Right lobe of liver (tissue), 6 donors: ENCODE data around the gene BCOR. TPM values are rescaled to one million over a fixed set of nuclear protein-coding genes. Genes with fewer than 3 reads are reported as not detected.

ENCODE experiments used
- ATAC-seq, 4 donors: fragments of 200-7000 bp; cut with Tn5 transposase; one replicate each; pipeline ENCODE4 v1.9.1; 2020; ENCODE audit warnings: mild to moderate bottlenecking in 4 of 4, moderate library complexity in 4 of 4
- DNase-seq, 3 donors: peaks; one replicate each; pipeline ENCODE4 v3.0.0-alpha.2; 2020
- H3K27ac ChIP-seq, 3 donors: fragments of 200-600 bp; one replicate each; pipeline ENCODE4 v1.8.0; 2022
- H3K27me3 ChIP-seq, 2 donors: fragments of 200-600 bp; one replicate each; pipeline ENCODE4 v1.8.0; 2022
- H3K36me3 ChIP-seq, 4 donors: fragments of 200-600 bp; sonication (generic) in 1 of 4; one replicate each; pipeline versions ENCODE4 v1.5.1 to v1.8.0; 2017 to 2022; ENCODE audit warnings: control low read depth in 1 of 4
- H3K4me1 ChIP-seq, 4 donors: fragments of 200-600 bp; sonication (generic) in 1 of 4; one replicate each; pipeline versions ENCODE4 v1.5.1 to v1.8.0; 2017 to 2022; ENCODE audit warnings: control low read depth in 1 of 4
- H3K4me3 ChIP-seq, 3 donors: fragments of 200-600 bp; one replicate each; pipeline ENCODE4 v1.8.0; 2022
- H3K9me3 ChIP-seq, 4 donors: fragments of 200-600 bp; sonication (generic) in 1 of 4; one replicate each; pipeline versions ENCODE4 v1.5.1 to v1.8.0; 2017 to 2022; ENCODE audit warnings: control low read depth in 1 of 4
- CTCF ChIP-seq, 4 donors: fragments of 200-600 bp in 3 of 4; fragments of 450-650 bp in 1 of 4; IDR thresholded peaks; one replicate each; pipeline versions ENCODE4 v1.5.1 to v1.8.0; 2016 to 2022; ENCODE audit warnings: antibody characterized with exemption in 4 of 4, mild to moderate bottlenecking in 2 of 4
- POLR2A ChIP-seq: fragments of 450-650 bp; IDR thresholded peaks from one replicate; pipeline ENCODE4 v1.6.1; 2017; ENCODE audit warnings: antibody characterized with exemption, mild to moderate bottlenecking
- WGBS: methylation state at CpG from one replicate; pipeline ENCODE4 v1.1.6; 2018; ENCODE audit warnings: low coverage, low lambda C conversion rate; ENCODE audit not compliant: insufficient coverage; ENCODE audit errors: missing lambda C conversion rate; 5-methylcytosine and 5-hydroxymethylcytosine counted together
- intact Hi-C, 2 donors: fragments of 100-400 bp; cut with DNase I; formaldehyde crosslinking; loops; one replicate each; pipeline versions ENCODE4 v1.11.2 to v1.14.1; 2022
- total RNA-seq, 6 experiments: library from RNA; depleted of rRNA in 2 of 6; stranded (reverse); fragments of >200 nt in 2 of 6; fragmentation: NEBNext Ultra II Directional in 3 of 6; extraction: Animal tissue kit (Norgen Biotek cat#: 25700) in 3 of 6; gene quantifications; one replicate each; pipeline versions ENCODE4 v1.1.0 to v1.2.4, GENCODE V29; 2016 to 2023
- donor health status: DM: no; HTN: yes; CAD: no.
- donor health status: DM: no; HTN: no; CAD: no.
- donor health status: DM: no; HTN: no; CAD: no.
- donor health status: DM: no; HTN: yes; CAD: no.
- donor health status: DM: no; HTN: yes; CAD: no.

BCOR gene
- total RNA-seq, 6 experiments from 2014 or later, result 9.4 to 16.6 (median 12.0) TPM

DNA sequence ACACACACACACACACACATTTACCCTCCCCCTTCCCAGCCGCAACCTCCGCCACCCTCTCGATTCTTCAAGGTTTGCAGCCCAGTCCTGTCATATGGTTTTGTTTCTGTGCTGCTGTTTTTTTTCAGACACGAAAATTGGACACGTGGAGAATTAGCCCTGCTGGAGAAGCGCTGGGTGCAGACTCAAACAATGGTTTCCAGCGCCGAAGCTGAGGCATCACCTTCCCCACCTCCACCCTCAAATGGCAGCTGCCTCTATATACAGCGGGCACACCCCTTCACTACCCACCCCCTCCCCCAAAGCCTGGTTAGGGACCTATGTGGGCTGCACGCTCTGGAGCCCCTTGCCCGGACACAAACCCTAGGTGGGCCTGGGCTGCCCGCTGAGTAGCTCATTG, 87.9 kb downstream of the BCOR start:
- 23% methylated on average over 8 of the region's 12 CpGs for WGBS
- Histone ChIP-seq H3K27me3 (peaks cover 3 to 18% of the 10 kb centered on the region in 2 donors), H3K4me3 (no peak overlapping the region)

GRCh38 chrX:40009462-40009851, 88.3 kb downstream of the BCOR start:
- 22% methylated on average over 18 of the region's 35 CpGs for WGBS
- Histone ChIP-seq H3K4me3 (no peak overlapping the region), H3K36me3 (no peaks in the 10 kb centered on the region), H3K4me1 (peaks cover 0 to 11% (median 0%) of the 10 kb centered on the region in 4 donors), H3K27me3 (peaks cover 3 to 18% of the 10 kb centered on the region in 2 donors), H3K9me3 (no peaks in the 10 kb centered on the region), H3K27ac (no peak overlapping the region)
- TF ChIP-seq CTCF (IDR thresholded peaks at IDR 0.05) (no peak), POLR2A (no peak)
- ATAC-seq (no peak), DNase-seq (peak in 1 of 3 donors; percentile 24)
- intact Hi-C loops, result no loop called here

More for the DNA sequence above, 87.9 kb downstream of the BCOR start:
- Histone ChIP-seq H3K36me3 (no peaks in the 10 kb centered on the region), H3K27ac (no peak overlapping the region), H3K4me1 (peaks cover 0 to 11% (median 0%) of the 10 kb centered on the region in 4 donors), H3K9me3 (no peaks in the 10 kb centered on the region)
- intact Hi-C loops, result loop anchor here (5.0 to 10.0 kb wide), 2 partner anchors 147 to 165 kb away; no protein-coding TSS in a partner anchor
- DNase-seq (no peak), ATAC-seq (no peak)
- TF ChIP-seq CTCF (IDR thresholded peaks at IDR 0.05), result no peak
- no peak for TF ChIP-seq POLR2A

DNA sequence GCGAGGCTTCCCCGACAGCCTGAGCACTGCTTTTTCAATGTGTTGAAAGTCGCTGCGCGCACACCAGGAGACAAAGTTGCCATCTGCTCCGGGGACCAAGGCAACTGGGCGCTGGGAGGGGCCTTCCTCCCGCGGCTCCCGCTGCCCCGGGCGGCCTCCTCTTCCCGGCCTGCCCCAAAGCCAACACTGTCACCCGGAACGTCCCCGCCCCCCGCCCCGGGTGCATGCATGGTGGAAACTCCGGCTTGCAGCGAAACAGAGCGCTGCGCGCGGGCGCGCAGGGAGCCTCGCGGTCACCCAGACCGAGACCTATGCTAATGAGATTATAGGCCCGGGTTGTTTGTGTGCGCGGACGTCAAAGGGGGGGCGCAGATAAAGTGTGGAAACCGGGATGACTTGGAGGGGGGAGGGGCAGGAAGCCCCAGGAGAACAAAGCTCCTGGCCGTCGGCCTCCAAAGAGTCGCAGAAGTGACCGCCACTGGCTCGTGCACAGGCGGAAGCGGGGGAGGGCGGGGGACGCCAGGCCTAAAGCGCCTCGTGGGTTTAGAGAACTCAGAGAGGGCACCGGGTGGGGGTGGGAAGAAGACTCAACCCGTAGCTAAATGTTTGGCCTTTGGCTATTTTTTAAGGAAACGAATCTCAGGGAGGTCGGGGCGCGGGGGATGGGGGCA, 88.8 kb downstream of the BCOR start:
- TF ChIP-seq CTCF (IDR thresholded peaks at IDR 0.05) (no peak), POLR2A (no peak)
- Histone ChIP-seq H3K9me3 (no peaks in the 10 kb centered on the region), H3K27me3 (peaks cover 3 to 18% of the 10 kb centered on the region in 2 donors), H3K36me3 (no peaks in the 10 kb centered on the region), H3K4me1 (peaks cover 0 to 11% (median 0%) of the 10 kb centered on the region in 4 donors), H3K27ac (no peak overlapping the region), H3K4me3 (no peak overlapping the region)
- ATAC-seq (peak in 3 of 4 donors; percentile 1 to 7 (median 3)), DNase-seq (peak; percentile 53 to 62 (median 59))
- intact Hi-C loops, result no loop called here
- 12% methylated on average over 16 of the region's 52 CpGs for WGBS

GRCh38 chrX:40007756-40008705, 89.7 kb downstream of the BCOR start:
- ATAC-seq, result no peak
- Histone ChIP-seq H3K27me3 (peaks cover 3 to 18% of the 10 kb centered on the region in 2 donors), H3K36me3 (no peaks in the 10 kb centered on the region), H3K4me1 (peaks cover 0 to 9% (median 0%) of the 10 kb centered on the region in 4 donors), H3K27ac (no peak overlapping the region), H3K4me3 (no peak overlapping the region), H3K9me3 (no peaks in the 10 kb centered on the region)
- TF ChIP-seq POLR2A (no peak), CTCF (IDR thresholded peaks at IDR 0.05) (no peak)
- no peak for DNase-seq
- 46% methylated on average over 14 of the region's 47 CpGs for WGBS
- intact Hi-C loops, result no loop called here
